Measurements from ENCODE around the gene STRA8. TPM values are rescaled to one million over a fixed set of nuclear protein-coding genes. Genes with fewer than 3 reads are reported as not detected.
A peak's percentile ranks its signal among the peaks of the same experiment; 100 is the strongest.

The STRA8 gene
- total and polyA plus RNA-seq, 2 of the 13 experiments (the other 11 are each of a cell fraction or from before 2014, with no cell fraction given): not detected

DNA sequence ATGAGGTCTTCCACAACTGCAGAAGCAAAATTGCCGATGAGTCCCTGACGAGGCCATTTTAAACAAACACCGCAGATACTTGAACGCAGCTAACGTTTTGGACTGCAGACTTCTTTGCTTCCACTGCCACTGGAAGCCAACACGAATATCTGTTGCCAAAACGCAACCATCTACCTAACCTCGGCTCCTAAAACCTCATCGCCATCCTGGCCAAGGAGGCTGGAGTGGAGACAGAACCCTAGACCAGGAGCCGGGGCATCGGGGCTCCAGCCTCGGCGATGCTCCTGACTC is 22.8 kb upstream of the STRA8 start:
- Histone ChIP-seq H3K9me3 (ENCODE audit: low read length) (no peaks in the 10 kb centered on the region), H2AFZ (ENCODE audit: low read length) (no peak overlapping the region), H3K79me2 (ENCODE audit: insufficient read depth, low read length) (peaks cover 9% of the 10 kb centered on the region), H3K36me3 (replicated peaks in 1 of 2; ENCODE audit: control insufficient read depth in 1 of 2, insufficient read depth in 2 of 2, low read length in 2 of 2) (no peaks in the 10 kb centered on the region), H3K4me3 (replicated peaks in 1 of 3; ENCODE audit: insufficient read depth in 1 of 3, low read depth in 2 of 3, low read length in 3 of 3) (peak overlapping the region; percentile 82 to 98 (median 96)), H3K4me1 (ENCODE audit: insufficient read depth, low read length) (peaks cover 66% of the 10 kb centered on the region), H3K4me2 (ENCODE audit: low read depth, low read length) (peak overlapping the region; percentile 86), H3K27ac (ENCODE audit: extremely low read length, insufficient read depth, low read length) (peak overlapping the region; percentile 54), H4K20me1 (ENCODE audit: insufficient read depth, low read length) (no peaks in the 10 kb centered on the region), H3K9ac (ENCODE audit: insufficient read depth, low read depth, low read length) (peak overlapping the region; percentile 83), H3K27me3 (ENCODE audit: control insufficient read depth in 1 of 2, insufficient read depth in 2 of 2, low read length in 2 of 2) (no peaks in the 10 kb centered on the region; a peak in 1 of 5 replicates)
- CTCF ChIA-PET (ENCODE audit: low intra/inter-chr PET ratio, low total read pairs): no interaction called here
- BruUV-seq (replicated peaks): no TSS peak
- peak; percentile 30 for FAIRE-seq
- intact Hi-C loops (cut with micrococcal nuclease; ENCODE audit: unreplicated experiment) (loop anchor here (2.0 to 5.0 kb wide), 2 partner anchors 38 to 41 kb away; no protein-coding TSS in a partner anchor), in situ Hi-C loops (cut with HindIII; ENCODE audit: extremely low pct_ligation_motif_present, low pct_unique_long_range_greater_than_20kb) (loop anchor here (5.0 kb wide), 1 partner anchor 34 kb away; no protein-coding TSS in a partner anchor)
- no peak for DNase-seq (ENCODE audit: low spot score)
- 2% methylated on average over 13 of the region's 13 CpGs for WGBS (ENCODE audit: low lambda C conversion rate)
- POLR2A ChIA-PET: interaction anchor here (1.0 to 2.1 kb wide), 6 partner anchors 29 to 47 kb away, joined by 3 to 12 read pairs (median 3); partner anchors contain the start of gene CYREN
- ATAC-seq: peak; percentile 6; the same call in 2 of the 3 replicates
- TF ChIP-seq ARNTL (CRISPR knock-in tag; IDR thresholded peaks at IDR 0.05) (0 out of 2 replicates have a peak, but pooled peaks have one; percentile 18), MED1 (CRISPR knock-in tag; IDR thresholded peaks at IDR 0.05) (no peak), RXRA (CRISPR knock-in tag; IDR thresholded peaks at IDR 0.05) (0 out of 2 replicates have a peak, but pooled peaks have one; percentile 10), ZMYM4 (CRISPR knock-in tag; IDR thresholded peaks at IDR 0.05) (0 out of 2 replicates have a peak, but pooled peaks have one; percentile 13), PAXIP1 (CRISPR knock-in tag; conservative IDR thresholded peaks at IDR 0.05) (0 out of 2 replicates have a peak, but pooled peaks have one; percentile 15), ZBTB14 (CRISPR knock-in tag; IDR thresholded peaks at IDR 0.05) (no peak), BCL6 (CRISPR knock-in tag; IDR thresholded peaks at IDR 0.05) (no peak), ARID2 (CRISPR knock-in tag; IDR thresholded peaks at IDR 0.05; ENCODE audit: borderline replicate concordance) (0 out of 2 replicates have a peak, but pooled peaks have one; percentile 15), ZNF556 (CRISPR knock-in tag; IDR thresholded peaks at IDR 0.05; ENCODE audit: borderline replicate concordance) (no peak), ZNF510 (CRISPR knock-in tag; IDR thresholded peaks at IDR 0.05; ENCODE audit: low read depth) (no peak)
- TF ChIP-seq, protein P1, sequence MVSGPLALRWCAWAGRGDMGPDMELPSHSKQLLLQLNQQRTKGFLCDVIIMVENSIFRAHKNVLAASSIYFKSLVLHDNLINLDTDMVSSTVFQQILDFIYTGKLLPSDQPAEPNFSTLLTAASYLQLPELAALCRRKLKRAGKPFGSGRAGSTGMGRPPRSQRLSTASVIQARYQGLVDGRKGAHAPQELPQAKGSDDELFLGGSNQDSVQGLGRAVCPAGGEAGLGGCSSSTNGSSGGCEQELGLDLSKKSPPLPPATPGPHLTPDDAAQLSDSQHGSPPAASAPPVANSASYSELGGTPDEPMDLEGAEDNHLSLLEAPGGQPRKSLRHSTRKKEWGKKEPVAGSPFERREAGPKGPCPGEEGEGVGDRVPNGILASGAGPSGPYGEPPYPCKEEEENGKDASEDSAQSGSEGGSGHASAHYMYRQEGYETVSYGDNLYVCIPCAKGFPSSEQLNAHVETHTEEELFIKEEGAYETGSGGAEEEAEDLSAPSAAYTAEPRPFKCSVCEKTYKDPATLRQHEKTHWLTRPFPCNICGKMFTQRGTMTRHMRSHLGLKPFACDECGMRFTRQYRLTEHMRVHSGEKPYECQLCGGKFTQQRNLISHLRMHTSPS (CRISPR knock-in tag; IDR thresholded peaks at IDR 0.05; ENCODE audit: low read depth): no peak
- TF ChIP-seq, protein P2, sequence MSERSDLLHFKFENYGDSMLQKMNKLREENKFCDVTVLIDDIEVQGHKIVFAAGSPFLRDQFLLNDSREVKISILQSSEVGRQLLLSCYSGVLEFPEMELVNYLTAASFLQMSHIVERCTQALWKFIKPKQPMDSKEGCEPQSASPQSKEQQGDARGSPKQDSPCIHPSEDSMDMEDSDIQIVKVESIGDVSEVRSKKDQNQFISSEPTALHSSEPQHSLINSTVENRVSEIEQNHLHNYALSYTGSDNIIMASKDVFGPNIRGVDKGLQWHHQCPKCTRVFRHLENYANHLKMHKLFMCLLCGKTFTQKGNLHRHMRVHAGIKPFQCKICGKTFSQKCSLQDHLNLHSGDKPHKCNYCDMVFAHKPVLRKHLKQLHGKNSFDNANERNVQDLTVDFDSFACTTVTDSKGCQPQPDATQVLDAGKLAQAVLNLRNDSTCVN (CRISPR knock-in tag; IDR thresholded peaks at IDR 0.05; ENCODE audit: borderline replicate concordance): peak; percentile 16; the same call in 1 of the 2 replicates
